Osteoblast (primary cell): ENCODE measurements around the gene ALG1. TPM values are rescaled to one million over a fixed set of nuclear protein-coding genes. Genes with fewer than 3 reads are reported as not detected.
"Not testable (repeated sequence)": the region's sequence is repeated elsewhere in the genome, so short reads cannot be mapped to it uniquely, and the experiment has no call there.

Experiments used
- DNase-seq: peaks from one replicate; pipeline ENCODE4 v3.0.0; 2011; ENCODE audit warnings: low spot score, mixed read lengths; ENCODE audit not compliant: insufficient read length; ENCODE audit errors: missing footprints
- H2AFZ ChIP-seq: 2 replicates; pipeline ENCODE4 v1.6.0; 2011; ENCODE audit warnings: mild to moderate bottlenecking, low read length
- H3K27ac ChIP-seq: 2 replicates; pipeline ENCODE4 v1.5.1; 2011; ENCODE audit warnings: mild to moderate bottlenecking, low read depth, low read length, moderate library complexity
- H3K27me3 ChIP-seq: 2 replicates; pipeline ENCODE4 v1.6.0; 2012; ENCODE audit warnings: mild to moderate bottlenecking, control low read depth, inconsistent platforms, low read length, moderate library complexity; ENCODE audit not compliant: insufficient read depth
- H3K36me3 ChIP-seq: 2 replicates; pipeline ENCODE4 v1.5.1; 2011; ENCODE audit warnings: mild to moderate bottlenecking, low read length, control low read depth, moderate library complexity; ENCODE audit not compliant: insufficient read depth
- H3K4me1 ChIP-seq: 2 replicates; pipeline ENCODE4 v1.5.1; 2011; ENCODE audit warnings: mild to moderate bottlenecking, low read length, control low read depth, moderate library complexity; ENCODE audit not compliant: insufficient read depth
- H3K4me2 ChIP-seq: 2 replicates; pipeline ENCODE4 v1.6.0; 2011; ENCODE audit warnings: mild to moderate bottlenecking, low read length; ENCODE audit not compliant: insufficient read depth
- H3K4me3 ChIP-seq: fragments of 200-600 bp; sonication (generic); 3 replicates; pipeline ENCODE4 v1.5.1; 2012; ENCODE audit warnings: mild to moderate bottlenecking, low read length, inconsistent platforms; ENCODE audit not compliant: insufficient read depth
- H3K79me2 ChIP-seq: 2 replicates; pipeline ENCODE4 v1.6.0; 2012; ENCODE audit warnings: mild to moderate bottlenecking, low read length, control low read depth, inconsistent platforms; ENCODE audit not compliant: insufficient read depth
- H3K9me3 ChIP-seq: 2 replicates; pipeline ENCODE4 v1.5.1; 2011; ENCODE audit warnings: low read depth, low read length, control low read depth
- H4K20me1 ChIP-seq: 2 replicates; pipeline ENCODE4 v1.6.0; 2012; ENCODE audit warnings: mild to moderate bottlenecking, low read length, control low read depth; ENCODE audit not compliant: insufficient read depth
- total RNA-seq: library from RNA; depleted of rRNA; stranded (reverse); fragments of >200 nt; gene quantifications from 2 replicates; pipeline ENCODE4 v1.2.3, GENCODE V29; 2012

Gene ALG1
- total RNA-seq, 1 donor = 43.4 TPM

DNA sequence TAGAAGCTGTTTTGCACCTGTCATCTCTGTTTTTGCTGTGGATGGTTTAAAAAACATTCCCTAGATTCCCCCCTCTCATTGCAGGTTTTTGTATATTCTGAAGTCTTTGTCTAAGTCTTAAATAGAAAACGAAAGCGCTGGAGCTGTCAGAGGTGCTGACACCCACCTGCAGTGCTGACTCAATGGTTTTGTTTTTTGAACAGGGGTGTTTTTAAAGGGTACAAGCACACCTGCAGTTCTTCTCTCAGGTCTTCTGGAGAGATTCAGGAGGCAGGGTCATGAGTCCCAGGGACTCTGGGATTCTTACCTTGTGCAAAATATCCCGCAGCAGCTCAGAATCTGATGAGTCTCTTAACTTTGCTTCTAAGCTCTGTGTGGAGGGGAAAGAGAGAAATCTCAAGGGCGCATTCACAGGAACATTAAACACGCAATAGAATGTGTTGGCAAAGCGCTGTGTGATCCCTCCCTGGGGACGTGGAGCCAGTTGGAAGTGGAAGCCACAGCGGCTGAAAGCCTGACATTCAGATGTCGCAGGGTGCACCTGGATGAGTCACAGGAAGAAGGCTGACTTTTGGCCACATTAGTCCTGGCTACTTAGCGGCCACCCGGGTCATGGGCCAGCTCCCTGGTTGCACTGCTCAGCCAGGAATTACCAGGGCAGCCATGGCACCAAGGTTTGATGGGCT, 23.6 kb downstream of the ALG1 start:
- H4K20me1 ChIP-seq, H3K79me2 ChIP-seq, H3K4me1 ChIP-seq, H2AFZ ChIP-seq, H3K36me3 ChIP-seq, H3K27me3 ChIP-seq, H3K4me2 ChIP-seq, H3K4me3 ChIP-seq, DNase-seq, H3K9me3 ChIP-seq, H3K27ac ChIP-seq: not testable (repeated sequence)

DNA sequence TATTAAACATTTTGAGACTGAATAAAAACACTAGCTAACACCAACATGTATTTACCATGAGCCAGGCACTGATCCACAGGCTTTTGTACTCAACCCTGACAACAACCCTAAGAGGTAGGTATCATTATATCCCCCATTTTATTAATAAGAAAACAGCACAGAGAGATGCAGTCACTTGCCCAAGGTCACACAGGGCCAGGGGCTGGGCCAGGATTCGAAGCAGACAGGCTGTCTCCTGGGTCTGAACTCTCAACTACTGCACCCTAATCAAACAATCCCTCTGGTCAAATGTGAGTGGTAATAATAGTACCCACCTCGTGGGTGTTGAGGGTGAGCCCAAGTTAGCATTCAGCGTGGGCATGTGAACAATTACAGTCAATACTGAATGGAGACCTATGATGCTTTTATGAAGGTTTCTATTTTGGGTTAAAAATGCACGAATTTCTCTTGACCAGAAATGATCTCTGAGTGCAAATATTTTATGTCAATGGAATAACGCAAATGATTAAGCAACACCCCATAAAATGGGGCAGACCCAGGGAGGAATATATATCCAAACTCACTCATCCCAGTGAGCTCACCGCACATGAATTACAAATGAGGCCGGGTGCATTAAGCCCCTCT, 24.9 kb downstream of the ALG1 start:
- H3K27ac ChIP-seq = peak overlapping the region; percentile 74
- H3K4me3 ChIP-seq = peak overlapping the region; percentile 78
- not testable (repeated sequence) for DNase-seq

DNA sequence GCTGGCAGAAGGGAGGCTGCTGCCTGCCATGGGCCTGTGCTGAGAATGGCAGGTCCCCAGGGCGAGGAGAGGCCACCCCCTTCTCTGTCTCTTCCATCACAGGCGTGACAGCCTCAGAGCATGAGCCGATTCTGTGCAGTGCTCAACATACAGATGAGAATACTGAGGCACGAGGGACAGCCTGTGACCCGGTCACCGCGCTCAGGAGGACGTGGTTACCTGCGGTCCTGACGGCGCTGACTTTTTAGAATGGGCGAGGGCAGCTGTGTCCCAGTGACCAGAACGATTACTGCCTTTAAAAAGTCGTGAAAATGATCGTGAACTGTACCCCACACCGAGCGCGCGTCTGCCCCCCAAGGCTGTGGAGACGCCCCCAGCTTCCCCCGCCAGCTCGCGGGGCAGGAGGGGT, 25.4 kb downstream of the ALG1 start:
- H3K27ac ChIP-seq = peak overlapping the region; percentile 74
- DNase-seq = peak; percentile 80

More for the DNA sequence above, 24.9 kb downstream of the ALG1 start:
- H3K4me2 ChIP-seq = peak overlapping the region; percentile 92
- not testable (repeated sequence) for H3K36me3 ChIP-seq, H2AFZ ChIP-seq, H3K9me3 ChIP-seq, H4K20me1 ChIP-seq, H3K79me2 ChIP-seq, H3K4me1 ChIP-seq, H3K27me3 ChIP-seq

DNA sequence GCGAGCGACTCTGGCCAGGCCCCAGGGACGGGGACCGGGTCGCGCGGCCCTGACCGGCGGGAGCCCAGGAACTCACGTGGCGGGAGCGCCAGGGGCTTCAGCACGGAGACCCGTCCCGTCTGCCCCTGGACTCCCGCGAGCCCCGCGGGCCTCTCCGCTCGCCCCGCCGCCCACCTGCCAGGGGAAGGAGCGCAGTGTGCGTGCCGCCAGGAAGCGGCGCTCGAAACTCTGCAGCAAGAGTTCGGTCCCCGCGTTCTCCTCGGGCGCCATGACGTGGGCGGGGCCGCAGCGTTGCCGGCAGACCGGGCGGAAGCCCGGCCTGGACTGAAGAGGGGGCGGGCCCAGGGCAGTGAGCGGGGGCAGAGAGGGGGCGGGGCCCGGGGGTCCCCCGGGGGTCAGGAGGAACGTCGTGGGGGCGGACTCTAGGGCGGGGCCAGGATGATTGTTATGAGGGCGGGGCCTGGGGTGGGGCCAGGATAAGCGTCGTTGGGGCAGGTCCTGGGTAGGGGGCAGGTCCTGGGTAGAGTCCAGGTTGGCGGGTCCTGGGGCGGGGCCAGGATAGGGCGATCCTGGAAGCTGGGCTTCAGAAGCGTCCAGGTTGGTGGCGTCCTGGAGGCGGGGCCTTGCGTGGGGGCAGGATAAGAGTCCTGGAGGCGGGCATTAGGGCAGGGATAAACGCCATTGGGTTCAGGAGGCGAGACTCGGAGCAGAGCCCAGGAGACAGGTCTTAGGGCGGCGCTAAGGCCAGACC, 26.0 kb downstream of the ALG1 start, which contains the start of gene EEF2KMT:
Gene EEF2KMT, minus strand, starts transcription at position 326 of the 751 bp plus-strand sequence. Its CDS starts 56 bp downstream, at position 270.
- not testable (repeated sequence) for H3K79me2 ChIP-seq, H3K27me3 ChIP-seq, H3K4me1 ChIP-seq, H3K9me3 ChIP-seq, H4K20me1 ChIP-seq, H3K36me3 ChIP-seq
- Histone ChIP-seq H3K27ac (peak within 1 kb of the TSS; percentile 74), H2AFZ (peak within 1 kb of the TSS; percentile 83), H3K4me2 (peak within 1 kb of the TSS; percentile 92), H3K4me3 (peak within 1 kb of the TSS; percentile 78)
- peak; percentile 95 for DNase-seq

More for the DNA sequence above, 25.4 kb downstream of the ALG1 start:
- H3K79me2 ChIP-seq, H3K4me1 ChIP-seq, H3K36me3 ChIP-seq, H3K27me3 ChIP-seq, H4K20me1 ChIP-seq, H3K9me3 ChIP-seq: not testable (repeated sequence)
- Histone ChIP-seq H3K4me2 (peak overlapping the region; percentile 92), H2AFZ (peak overlapping the region; percentile 83), H3K4me3 (peak overlapping the region; percentile 78)

DNA sequence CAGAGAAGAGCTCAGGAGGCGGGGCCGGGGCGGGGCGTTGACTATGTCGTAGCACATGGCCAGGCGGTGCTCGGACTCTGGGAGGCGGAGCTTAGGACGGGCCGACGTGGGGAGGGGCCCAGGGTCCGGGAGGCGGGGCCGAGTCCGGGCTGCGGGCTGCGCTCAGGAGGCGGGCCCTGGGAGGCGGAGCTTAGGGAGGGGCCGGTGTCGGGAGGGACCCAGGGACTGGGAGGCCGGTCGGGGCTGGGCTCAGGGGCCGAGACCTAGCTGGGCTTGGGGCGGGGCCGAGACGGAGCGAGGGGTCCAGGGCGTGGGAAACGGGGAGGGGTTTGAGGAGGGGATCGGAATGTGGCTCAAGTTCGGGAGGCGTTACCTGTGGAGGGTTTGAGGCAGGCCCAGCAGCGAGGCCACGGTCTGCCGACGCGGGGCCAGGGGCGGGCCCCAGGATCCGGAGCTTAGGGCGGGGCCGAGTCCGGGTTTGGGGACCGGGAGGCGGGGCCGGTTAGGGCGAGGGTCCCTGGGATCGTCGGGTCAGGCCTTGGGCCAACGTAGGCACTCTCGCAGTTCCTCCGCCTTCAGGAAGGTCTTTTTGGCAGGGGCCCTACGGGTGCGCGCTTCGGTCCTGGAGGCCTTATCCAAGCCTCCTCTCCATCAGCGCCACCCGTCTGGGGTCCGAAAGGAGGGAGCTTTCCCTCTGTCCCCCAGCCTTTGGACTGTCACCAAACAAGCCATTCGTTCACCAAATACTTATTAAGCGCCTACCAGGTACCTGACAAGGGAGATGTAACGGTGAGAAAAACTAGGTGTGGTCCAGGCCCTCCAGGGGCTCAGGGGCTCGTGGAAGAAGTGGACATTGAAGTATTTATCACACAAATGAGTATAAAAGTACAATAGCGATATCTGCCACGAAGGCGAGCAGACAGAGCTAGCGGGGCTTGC, 26.8 kb downstream of the ALG1 start:
- H3K27ac ChIP-seq = not testable (repeated sequence)
- peak overlapping the region; percentile 72 for H3K4me2 ChIP-seq

DNA sequence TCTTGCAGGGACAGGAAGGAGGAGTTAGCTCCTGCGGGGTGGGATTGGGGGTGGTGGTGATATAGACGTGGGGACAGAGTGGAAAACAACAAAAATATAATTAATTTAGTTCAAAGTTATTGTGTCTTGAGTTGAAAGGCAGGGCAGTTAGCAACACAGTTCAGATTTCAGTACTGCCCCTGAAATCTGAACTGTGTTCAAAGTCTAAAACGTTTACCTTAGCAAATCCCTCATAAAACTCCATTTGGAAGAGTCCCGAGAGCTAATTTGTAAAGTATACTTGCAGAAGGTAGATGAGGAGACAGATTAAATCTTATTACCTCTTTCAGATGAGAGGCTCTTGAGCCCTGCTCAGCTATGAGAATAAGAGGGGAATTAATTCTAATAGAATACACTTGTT, 27.5 kb downstream of the ALG1 start:
- not testable (repeated sequence) for H4K20me1 ChIP-seq, H2AFZ ChIP-seq, H3K4me3 ChIP-seq, H3K4me2 ChIP-seq, H3K9me3 ChIP-seq, H3K4me1 ChIP-seq, H3K79me2 ChIP-seq, H3K36me3 ChIP-seq, H3K27ac ChIP-seq, H3K27me3 ChIP-seq, DNase-seq

More for the DNA sequence above, 26.8 kb downstream of the ALG1 start:
- H2AFZ ChIP-seq = peak overlapping the region; percentile 77
- H4K20me1 ChIP-seq, H3K9me3 ChIP-seq, H3K4me1 ChIP-seq, H3K36me3 ChIP-seq, H3K27me3 ChIP-seq, H3K79me2 ChIP-seq: not testable (repeated sequence)
- peak overlapping the region; percentile 68 for H3K4me3 ChIP-seq
- DNase-seq = peak; percentile 62

DNA sequence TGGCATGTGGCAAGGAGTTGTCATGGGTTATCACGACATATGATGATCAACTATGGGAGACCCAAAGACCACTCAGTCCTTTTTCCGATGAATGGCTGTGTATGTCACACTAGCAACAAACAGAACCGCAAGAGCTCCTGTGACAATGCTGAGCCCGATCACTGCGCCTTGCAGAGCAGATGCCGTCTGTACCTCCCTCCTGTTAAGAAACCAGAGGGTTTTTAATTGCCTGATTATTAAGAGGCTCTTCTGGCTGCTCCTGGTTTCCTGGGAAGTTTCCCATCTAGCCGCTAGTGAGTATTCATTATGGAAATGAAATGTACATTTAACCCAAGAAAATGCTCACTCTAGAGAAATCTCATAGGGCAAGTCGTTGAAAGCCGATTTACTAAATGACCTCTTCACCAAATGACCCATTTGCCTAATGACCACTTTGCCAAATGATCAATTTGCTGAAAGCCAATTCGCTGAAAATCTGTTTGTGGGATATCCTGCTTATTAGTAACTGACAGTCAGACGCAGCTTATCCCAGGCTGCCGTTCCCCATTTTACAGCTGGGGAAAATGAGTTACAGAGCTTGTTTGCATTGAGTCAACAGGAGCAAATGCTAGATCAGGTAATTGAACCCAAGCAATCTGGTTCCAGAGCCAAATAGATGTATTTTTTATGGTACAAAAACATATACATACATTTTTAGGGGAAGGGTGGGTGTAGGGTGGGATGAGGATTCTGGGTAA, 31.8 kb downstream of the ALG1 start:
- not testable (repeated sequence) for H3K4me3 ChIP-seq, DNase-seq

DNA sequence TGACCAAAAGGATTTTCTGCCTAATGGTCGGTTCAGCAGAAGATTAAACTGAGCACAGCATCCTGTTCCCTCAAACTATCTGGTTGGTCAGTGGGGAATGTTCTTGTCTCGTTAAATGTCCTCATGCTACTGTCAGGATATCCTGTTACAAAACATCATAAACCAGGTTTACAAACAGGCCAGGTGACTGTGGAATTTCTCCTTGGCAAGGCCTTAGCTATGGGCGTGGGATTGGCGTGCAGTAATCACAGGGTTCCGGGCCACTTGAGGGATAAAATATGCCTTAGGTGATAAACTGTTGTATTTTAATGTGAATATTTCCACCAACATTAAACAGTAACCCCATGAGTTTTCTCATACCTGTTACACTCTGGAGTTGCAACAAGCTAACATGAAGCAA, 33.4 kb downstream of the ALG1 start:
- not testable (repeated sequence) for H3K27me3 ChIP-seq, H3K27ac ChIP-seq, H3K79me2 ChIP-seq, H3K4me3 ChIP-seq, H3K4me2 ChIP-seq, H2AFZ ChIP-seq, DNase-seq, H4K20me1 ChIP-seq, H3K36me3 ChIP-seq, H3K9me3 ChIP-seq, H3K4me1 ChIP-seq

More for the DNA sequence above, 31.8 kb downstream of the ALG1 start:
- not testable (repeated sequence) for H3K36me3 ChIP-seq, H3K4me1 ChIP-seq, H3K4me2 ChIP-seq, H4K20me1 ChIP-seq, H3K27me3 ChIP-seq, H3K9me3 ChIP-seq, H2AFZ ChIP-seq, H3K27ac ChIP-seq, H3K79me2 ChIP-seq
